Vagina (tissue), 2 donors: ENCODE results near the gene ST6GALNAC3. TPM values are rescaled to one million over a fixed set of nuclear protein-coding genes. Genes with fewer than 3 reads are reported as not detected.
"Not testable (repeated sequence)": the region's sequence is repeated elsewhere in the genome, so short reads cannot be mapped to it uniquely, and the experiment has no call there.

ENCODE experiments used
- DNase-seq, 2 donors: peaks; one replicate each; pipeline ENCODE4 v3.0.0-alpha.2; 2017; ENCODE audit errors: extremely low spot score in 2 of 2
- H3K27ac ChIP-seq: fragments of 200-600 bp; sonication (generic); one replicate; pipeline ENCODE4 v1.5.1; 2019
- H3K27me3 ChIP-seq: fragments of 200-600 bp; sonication (generic); one replicate; pipeline ENCODE4 v1.5.1; 2019
- H3K36me3 ChIP-seq, 2 donors: fragments of 200-600 bp; sonication (generic); one replicate each; pipeline ENCODE4 v1.5.1; 2017 to 2019
- H3K4me1 ChIP-seq: fragments of 200-600 bp; sonication (generic); one replicate; pipeline ENCODE4 v1.5.1; 2019
- H3K4me3 ChIP-seq, 2 donors: fragments of 200-600 bp; sonication (generic); 1 replicate in 1 of 2; 2 replicates in 1 of 2; pipeline ENCODE4 v1.5.1; 2016 to 2019
- H3K9me3 ChIP-seq: fragments of 200-600 bp; sonication (generic); one replicate; pipeline ENCODE4 v1.5.1; 2019
- POLR2A ChIP-seq, 2 donors: fragments of 450-650 bp; IDR thresholded peaks; one replicate each; pipeline ENCODE4 v1.6.1; 2017; ENCODE audit warnings: antibody characterized with exemption in 2 of 2, mild to moderate bottlenecking in 2 of 2, moderate library complexity in 2 of 2
- POLR2AphosphoS5 ChIP-seq, 2 donors: sonication (generic); formaldehyde crosslinking; IDR thresholded peaks; one replicate each; pipeline ENCODE4 v1.9.0; 2017; ENCODE audit warnings: antibody characterized with exemption in 2 of 2, mild to moderate bottlenecking in 2 of 2, low read depth in 1 of 2; ENCODE audit not compliant: insufficient read depth in 1 of 2
- intact Hi-C: fragments of 100-400 bp; cut with DNase I; formaldehyde crosslinking; loops from one replicate; pipeline ENCODE4 v1.15.1; 2023
- total RNA-seq: library from RNA; depleted of rRNA; stranded (reverse); fragments of >200 nt; gene quantifications from one replicate; pipeline ENCODE4 v1.2.3, GENCODE V29; 2016
- TF ChIP-seq, protein P1 (sequence below), 3 experiments: fragments of 450-650 bp in 2 of 3; fragments of 200-600 bp in 1 of 3; sonication (generic) in 1 of 3; IDR thresholded peaks; one replicate each; pipeline ENCODE4 v1.5.1; 2017 to 2019; ENCODE audit warnings: antibody characterized with exemption in 3 of 3, mild to moderate bottlenecking in 2 of 3, moderate library complexity in 2 of 3

Gene ST6GALNAC3
- total RNA-seq, 1 donor from 2014 or later, result 21.1 TPM

DNA sequence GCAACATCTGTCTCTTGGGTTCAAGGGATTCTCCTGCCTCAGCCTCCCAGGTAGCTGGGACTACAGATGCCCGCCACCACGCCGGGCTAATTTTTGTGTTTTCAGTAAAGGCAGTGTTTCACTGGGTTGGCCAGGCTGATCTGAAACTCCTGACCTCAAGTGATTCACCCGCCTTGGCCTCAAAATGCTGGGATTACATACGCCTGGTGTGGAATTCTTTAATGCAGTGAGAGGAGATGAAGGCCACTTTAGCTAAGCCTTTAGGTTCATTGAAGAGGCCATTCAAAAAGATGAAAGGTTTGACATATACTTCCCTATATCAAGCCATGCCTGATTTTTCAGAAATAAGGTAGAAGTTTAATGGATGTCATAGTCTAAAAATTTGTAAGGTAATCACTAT, 162.7 kb downstream of the ST6GALNAC3 start:
- no peaks in the 10 kb centered on the region for H3K9me3 ChIP-seq
- H3K4me3 ChIP-seq, result no peak overlapping the region
- intact Hi-C loops, result no loop called here
- DNase-seq, result no peak
- H3K27ac ChIP-seq, result no peak overlapping the region
- TF ChIP-seq POLR2A (IDR thresholded peaks at IDR 0.05) (no peak), POLR2AphosphoS5 (IDR thresholded peaks at IDR 0.05; ENCODE audit: insufficient read depth in 1 of 2, low read depth in 1 of 2) (no peak)
- TF ChIP-seq, protein P1, sequence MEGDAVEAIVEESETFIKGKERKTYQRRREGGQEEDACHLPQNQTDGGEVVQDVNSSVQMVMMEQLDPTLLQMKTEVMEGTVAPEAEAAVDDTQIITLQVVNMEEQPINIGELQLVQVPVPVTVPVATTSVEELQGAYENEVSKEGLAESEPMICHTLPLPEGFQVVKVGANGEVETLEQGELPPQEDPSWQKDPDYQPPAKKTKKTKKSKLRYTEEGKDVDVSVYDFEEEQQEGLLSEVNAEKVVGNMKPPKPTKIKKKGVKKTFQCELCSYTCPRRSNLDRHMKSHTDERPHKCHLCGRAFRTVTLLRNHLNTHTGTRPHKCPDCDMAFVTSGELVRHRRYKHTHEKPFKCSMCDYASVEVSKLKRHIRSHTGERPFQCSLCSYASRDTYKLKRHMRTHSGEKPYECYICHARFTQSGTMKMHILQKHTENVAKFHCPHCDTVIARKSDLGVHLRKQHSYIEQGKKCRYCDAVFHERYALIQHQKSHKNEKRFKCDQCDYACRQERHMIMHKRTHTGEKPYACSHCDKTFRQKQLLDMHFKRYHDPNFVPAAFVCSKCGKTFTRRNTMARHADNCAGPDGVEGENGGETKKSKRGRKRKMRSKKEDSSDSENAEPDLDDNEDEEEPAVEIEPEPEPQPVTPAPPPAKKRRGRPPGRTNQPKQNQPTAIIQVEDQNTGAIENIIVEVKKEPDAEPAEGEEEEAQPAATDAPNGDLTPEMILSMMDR (IDR thresholded peaks at IDR 0.05), result no peak
- H3K27me3 ChIP-seq, result no peaks in the 10 kb centered on the region
- H3K4me1 ChIP-seq, result no peaks in the 10 kb centered on the region
- no peaks in the 10 kb centered on the region for H3K36me3 ChIP-seq

DNA sequence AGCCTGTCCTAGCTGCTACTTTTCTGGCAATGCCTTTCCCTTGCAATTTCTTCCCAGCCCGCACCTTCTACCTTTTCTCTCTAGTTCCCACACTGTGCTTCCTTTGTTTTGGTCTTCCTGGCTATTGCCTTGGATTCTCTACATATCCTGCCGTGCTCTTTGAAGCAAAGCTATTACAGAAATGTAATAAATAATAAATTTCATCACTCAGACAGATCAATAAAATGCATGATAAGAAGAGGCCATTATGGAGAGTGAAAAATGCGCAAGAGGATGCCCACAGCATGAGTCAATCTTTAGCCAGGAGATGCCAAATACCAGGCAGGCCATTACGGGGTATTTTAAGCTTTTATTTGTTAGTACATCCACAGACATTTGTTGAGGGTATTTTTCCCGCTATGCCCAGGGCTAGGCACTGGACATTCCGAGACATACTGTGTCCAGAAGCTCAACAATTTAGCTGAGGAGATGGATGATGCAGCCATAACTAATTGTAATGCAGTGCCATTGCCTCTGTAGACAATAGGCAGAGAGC, 163.6 kb downstream of the ST6GALNAC3 start:
- Histone ChIP-seq H3K27ac (no peak overlapping the region), H3K27me3 (no peaks in the 10 kb centered on the region), H3K4me3 (no peak overlapping the region), H3K36me3 (no peaks in the 10 kb centered on the region), H3K4me1 (no peaks in the 10 kb centered on the region), H3K9me3 (no peaks in the 10 kb centered on the region)
- TF ChIP-seq, protein P1 (IDR thresholded peaks at IDR 0.05), result no peak
- no peak for TF ChIP-seq POLR2AphosphoS5 (IDR thresholded peaks at IDR 0.05; ENCODE audit: insufficient read depth in 1 of 2, low read depth in 1 of 2)
- no peak for TF ChIP-seq POLR2A (IDR thresholded peaks at IDR 0.05)
- DNase-seq, result no peak
- intact Hi-C loops, result no loop called here

DNA sequence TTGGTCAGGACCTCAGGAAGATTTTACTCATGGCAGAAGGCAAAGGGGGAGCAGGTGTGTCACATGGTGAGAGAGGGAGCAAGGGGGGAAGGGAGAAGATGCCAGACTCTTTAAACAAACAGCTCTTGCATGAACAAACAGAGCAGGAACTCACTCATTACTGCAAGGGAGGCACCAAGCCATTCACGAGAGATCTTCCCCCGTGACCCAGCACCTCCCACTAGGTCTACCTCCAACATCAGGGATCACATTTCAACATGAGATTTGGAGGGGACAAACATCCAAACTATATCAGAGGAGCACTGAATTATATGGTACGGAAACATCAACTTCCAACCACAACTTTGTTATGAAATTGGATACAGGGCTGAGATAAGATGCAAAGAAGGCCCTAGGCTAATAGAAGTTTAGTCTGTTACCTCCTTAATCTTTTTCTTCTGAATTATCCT, 164.9 kb downstream of the ST6GALNAC3 start:
- no peak for DNase-seq
- no peak overlapping the region for H3K4me3 ChIP-seq
- no peak overlapping the region for H3K27ac ChIP-seq
- no peaks in the 10 kb centered on the region for H3K9me3 ChIP-seq
- intact Hi-C loops, result no loop called here
- no peaks in the 10 kb centered on the region for H3K27me3 ChIP-seq
- no peaks in the 10 kb centered on the region for H3K4me1 ChIP-seq
- H3K36me3 ChIP-seq, result no peaks in the 10 kb centered on the region
- TF ChIP-seq POLR2A (IDR thresholded peaks at IDR 0.05) (no peak), POLR2AphosphoS5 (IDR thresholded peaks at IDR 0.05; ENCODE audit: insufficient read depth in 1 of 2, low read depth in 1 of 2) (no peak)
- TF ChIP-seq, protein P1 (IDR thresholded peaks at IDR 0.05), result no peak

DNA sequence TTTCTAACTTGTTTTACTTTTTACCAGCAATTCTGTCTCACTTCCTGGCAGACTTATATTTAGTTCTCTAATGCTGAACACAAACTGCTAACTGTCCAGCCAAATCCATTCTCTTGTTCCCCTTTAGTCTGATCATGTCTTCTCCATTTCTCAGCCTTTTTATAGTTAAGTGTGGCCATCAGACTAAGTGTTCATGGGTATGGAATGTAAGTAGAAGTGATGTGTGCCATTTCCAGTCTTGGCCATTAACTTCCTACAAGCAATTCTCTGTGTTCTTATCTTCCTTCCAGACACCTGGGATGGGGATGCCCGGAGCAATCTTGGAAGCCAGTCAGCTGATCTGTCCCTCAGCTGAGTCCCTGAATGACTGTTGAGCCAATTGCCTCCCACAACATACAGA, 165.8 kb downstream of the ST6GALNAC3 start:
- Histone ChIP-seq H3K9me3 (no peaks in the 10 kb centered on the region), H3K36me3 (no peaks in the 10 kb centered on the region), H3K27me3 (no peaks in the 10 kb centered on the region), H3K4me1 (no peaks in the 10 kb centered on the region), H3K4me3 (no peak overlapping the region), H3K27ac (no peak overlapping the region)
- intact Hi-C loops, result no loop called here
- no peak for DNase-seq
- TF ChIP-seq, protein P1 (IDR thresholded peaks at IDR 0.05), result no peak
- TF ChIP-seq POLR2AphosphoS5 (IDR thresholded peaks at IDR 0.05; ENCODE audit: insufficient read depth in 1 of 2, low read depth in 1 of 2) (no peak), POLR2A (IDR thresholded peaks at IDR 0.05) (no peak)

DNA sequence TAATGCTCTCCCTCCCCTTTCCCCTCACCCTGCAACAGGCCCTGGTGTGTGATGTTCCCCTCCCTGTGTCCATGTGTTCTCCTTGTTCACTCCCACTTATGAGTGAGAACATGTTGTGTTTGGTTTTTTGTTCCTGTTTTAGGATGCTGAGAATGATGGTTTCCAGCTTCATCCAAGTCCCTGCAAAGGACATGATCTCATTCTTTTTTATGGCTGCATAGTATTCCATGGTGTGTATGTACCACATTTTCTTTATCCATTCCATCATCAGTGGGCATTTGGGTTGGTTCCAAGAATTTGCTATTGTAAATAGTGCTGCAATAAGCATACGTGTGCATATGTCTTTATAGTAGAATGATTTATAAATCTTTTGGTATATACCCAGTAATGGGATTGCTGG, 168.0 kb downstream of the ST6GALNAC3 start:
- H3K4me1 ChIP-seq, H3K4me3 ChIP-seq, H3K36me3 ChIP-seq, H3K27me3 ChIP-seq, H3K9me3 ChIP-seq, H3K27ac ChIP-seq, intact Hi-C loops, DNase-seq: not testable (repeated sequence)
